Measurements from ENCODE around the gene PUDP.
A peak's percentile ranks its signal among the peaks of the same experiment; 100 is the strongest.

Gene PUDP

GRCh38 chrX:7077241-7078230, 70.4 kb downstream of the PUDP start:
- H3K4me3 ChIP-seq (ENCODE audit: low read depth, low read length) = no peak overlapping the region
- TF ChIP-seq CTCF (conservative IDR thresholded peaks at IDR 0.05; ENCODE audit: low read depth, low read length) = no peak
- DNase-seq (ENCODE audit: low read depth) = no peak

DNA sequence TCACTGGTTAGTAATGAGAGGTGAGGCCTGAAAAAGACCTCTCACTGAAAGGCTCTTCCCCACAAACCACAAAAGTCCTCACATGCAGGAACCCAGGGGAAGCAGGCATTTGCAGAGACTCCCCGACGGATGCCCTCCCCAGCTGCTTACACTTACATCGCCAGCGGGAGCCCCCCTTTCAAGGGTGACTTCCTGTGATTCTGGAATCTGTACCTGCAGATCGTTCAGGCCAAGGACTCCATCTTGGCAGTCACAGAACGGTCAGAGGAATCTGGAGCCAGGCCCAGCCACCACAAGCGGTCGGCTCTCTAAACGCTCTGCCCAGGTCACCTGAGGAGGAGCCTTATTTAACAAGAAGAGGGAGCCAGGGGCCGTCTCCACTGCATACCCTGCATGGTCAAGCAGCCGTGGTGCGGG, 71.7 kb downstream of the PUDP start:
- TF ChIP-seq CTCF (conservative IDR thresholded peaks at IDR 0.05; ENCODE audit: low read depth, low read length) = no peak
- peak; percentile 26 for DNase-seq (ENCODE audit: low read depth)
- H3K4me3 ChIP-seq (ENCODE audit: low read depth, low read length) = no peak overlapping the region

DNA sequence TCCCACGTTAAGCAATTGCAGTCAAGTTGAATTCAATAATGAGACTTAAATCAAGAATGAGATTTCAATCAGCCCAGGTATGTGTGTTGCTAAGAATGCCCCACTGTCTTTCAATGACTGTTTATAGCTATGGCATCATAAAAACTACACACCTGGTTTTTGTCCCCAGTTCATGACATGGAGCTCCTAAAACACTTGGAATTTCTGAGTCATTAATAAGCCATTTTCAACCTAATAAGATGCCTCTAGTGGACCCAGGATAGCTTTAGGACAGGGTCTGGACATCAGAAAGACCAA, 73.1 kb downstream of the PUDP start:
- TF ChIP-seq CTCF (conservative IDR thresholded peaks at IDR 0.05; ENCODE audit: low read depth, low read length) = no peak
- H3K4me3 ChIP-seq (ENCODE audit: low read depth, low read length) = no peak overlapping the region
- no peak for DNase-seq (ENCODE audit: low read depth)

- no peak for DNase-seq (ENCODE audit: low read depth)
- no peak for TF ChIP-seq CTCF (conservative IDR thresholded peaks at IDR 0.05; ENCODE audit: low read depth, low read length)
- H3K4me3 ChIP-seq (ENCODE audit: low read depth, low read length) = no peak overlapping the region
These were observed 73.6 kb downstream of the PUDP start for GRCh38 chrX:7074148-7074907.

- H3K4me3 ChIP-seq (ENCODE audit: low read depth, low read length) = no peak overlapping the region
- no peak for TF ChIP-seq CTCF (conservative IDR thresholded peaks at IDR 0.05; ENCODE audit: low read depth, low read length)
- DNase-seq (ENCODE audit: low read depth) = no peak
These were observed 74.6 kb downstream of the PUDP start for GRCh38 chrX:7073336-7073735.

DNA sequence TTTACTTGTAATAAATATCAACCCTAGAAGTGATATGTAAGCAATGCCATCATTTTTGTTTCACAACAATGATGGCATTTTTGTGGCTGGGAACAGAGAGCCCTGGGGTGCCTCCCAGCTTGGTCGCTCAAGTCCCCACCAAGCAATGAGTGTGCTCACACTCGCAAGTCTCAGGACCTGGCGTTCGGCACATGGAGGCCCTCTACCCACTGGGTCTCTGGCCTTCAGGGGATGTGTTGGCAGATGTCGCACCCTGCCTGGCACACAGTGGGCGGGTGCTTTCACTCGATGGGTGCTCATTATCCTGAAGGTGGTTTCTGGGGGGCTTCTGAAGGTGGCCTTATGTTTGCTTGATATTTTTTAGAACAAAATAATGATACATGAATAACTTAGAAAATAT, 75.1 kb downstream of the PUDP start:
- no peak for TF ChIP-seq CTCF (conservative IDR thresholded peaks at IDR 0.05; ENCODE audit: low read depth, low read length)
- no peak overlapping the region for H3K4me3 ChIP-seq (ENCODE audit: low read depth, low read length)
- no peak for DNase-seq (ENCODE audit: low read depth)

Measured in choroid plexus epithelial cell (primary cell).